ENCODE measurements around the gene GMPS.
"Not testable (repeated sequence)": the region's sequence is repeated elsewhere in the genome, so short reads cannot be mapped to it uniquely, and the experiment has no call there.

Gene GMPS

GRCh38 chr3:155854141-155854940 lies 16.1 kb upstream of the GMPS start, which contains the start of gene SLC33A1:
Gene SLC33A1 (minus strand): TSS chr3:155854427. CDS start chr3:155853997, 430 bp downstream.
- H3K4me1 ChIP-seq (ENCODE audit: control insufficient read depth, insufficient read depth, low read length, unreplicated experiment): no peaks in the 10 kb centered on the region
- H3K27ac ChIP-seq (ENCODE audit: low read depth, low read length): peak within 1 kb of the TSS; percentile 91
- peaks cover 44% of the 10 kb centered on the region for H3K79me2 ChIP-seq (ENCODE audit: control insufficient read depth, insufficient read depth, low read length, unreplicated experiment)

GRCh38 chr3:155859859-155860258 lies 10.6 kb upstream of the GMPS start:
- Histone ChIP-seq H2AFZ (ENCODE audit: low read length, unreplicated experiment) (peak overlapping the region; percentile 14), H3K27me3 (ENCODE audit: insufficient read depth, low read length) (no peaks in the 10 kb centered on the region), H3K36me3 (ENCODE audit: insufficient read depth, low read length) (no peaks in the 10 kb centered on the region), H3K79me2 (ENCODE audit: control insufficient read depth, insufficient read depth, low read length, unreplicated experiment) (peaks cover 3% of the 10 kb centered on the region), H3K4me1 (ENCODE audit: control insufficient read depth, insufficient read depth, low read length, unreplicated experiment) (peaks cover 6% of the 10 kb centered on the region), H3K4me3 (ENCODE audit: low read depth, low read length) (0 out of 2 replicates have a peak overlapping the region, but pooled peaks have one; percentile 20), H3K27ac (ENCODE audit: low read depth, low read length) (no peak overlapping the region)

More at GRCh38 chr3:155854141-155854940, 16.1 kb upstream of the GMPS start, which contains the start of gene SLC33A1:
- peak within 1 kb of the TSS; percentile 96 for H3K4me3 ChIP-seq (ENCODE audit: low read depth, low read length)
- H2AFZ ChIP-seq (ENCODE audit: low read length, unreplicated experiment): peak within 1 kb of the TSS; percentile 91
- no peaks in the 10 kb centered on the region for H3K27me3 ChIP-seq (ENCODE audit: insufficient read depth, low read length)
- no peaks in the 10 kb centered on the region for H3K36me3 ChIP-seq (ENCODE audit: insufficient read depth, low read length)

- H3K4me1 ChIP-seq (ENCODE audit: control insufficient read depth, insufficient read depth, low read length, unreplicated experiment); H2AFZ ChIP-seq (ENCODE audit: low read length, unreplicated experiment); H3K27ac ChIP-seq (ENCODE audit: low read depth, low read length); H3K79me2 ChIP-seq (ENCODE audit: control insufficient read depth, insufficient read depth, low read length, unreplicated experiment); H3K27me3 ChIP-seq (ENCODE audit: insufficient read depth, low read length); H3K36me3 ChIP-seq (ENCODE audit: insufficient read depth, low read length); H3K4me3 ChIP-seq (ENCODE audit: low read depth, low read length): not testable (repeated sequence)
Observed at GRCh38 chr3:155860424-155860823, 10.0 kb upstream of the GMPS start.

- Histone ChIP-seq H3K27me3 (ENCODE audit: insufficient read depth, low read length) (no peaks in the 10 kb centered on the region), H3K27ac (ENCODE audit: low read depth, low read length) (no peak overlapping the region), H3K79me2 (ENCODE audit: control insufficient read depth, insufficient read depth, low read length, unreplicated experiment) (no peaks in the 10 kb centered on the region), H3K4me3 (ENCODE audit: low read depth, low read length) (no peak overlapping the region), H2AFZ (ENCODE audit: low read length, unreplicated experiment) (peak overlapping the region; percentile 45), H3K36me3 (ENCODE audit: insufficient read depth, low read length) (no peaks in the 10 kb centered on the region), H3K4me1 (ENCODE audit: control insufficient read depth, insufficient read depth, low read length, unreplicated experiment) (peaks cover 6% of the 10 kb centered on the region)
Observed at GRCh38 chr3:155861476-155862183, 8.8 kb upstream of the GMPS start.

- not testable (repeated sequence) for H3K27ac ChIP-seq (ENCODE audit: low read depth, low read length); H3K36me3 ChIP-seq (ENCODE audit: insufficient read depth, low read length); H3K4me1 ChIP-seq (ENCODE audit: control insufficient read depth, insufficient read depth, low read length, unreplicated experiment); H3K27me3 ChIP-seq (ENCODE audit: insufficient read depth, low read length); H2AFZ ChIP-seq (ENCODE audit: low read length, unreplicated experiment); H3K79me2 ChIP-seq (ENCODE audit: control insufficient read depth, insufficient read depth, low read length, unreplicated experiment); H3K4me3 ChIP-seq (ENCODE audit: low read depth, low read length)
Observed at GRCh38 chr3:155862290-155862982, 8.0 kb upstream of the GMPS start.

GRCh38 chr3:155863072-155863784 lies 7.2 kb upstream of the GMPS start:
- H3K4me1 ChIP-seq (ENCODE audit: control insufficient read depth, insufficient read depth, low read length, unreplicated experiment): peaks cover 6% of the 10 kb centered on the region
- H3K79me2 ChIP-seq (ENCODE audit: control insufficient read depth, insufficient read depth, low read length, unreplicated experiment): no peaks in the 10 kb centered on the region
- H3K4me3 ChIP-seq (ENCODE audit: low read depth, low read length): no peak overlapping the region
- no peak overlapping the region for H3K27ac ChIP-seq (ENCODE audit: low read depth, low read length)
- no peaks in the 10 kb centered on the region for H3K36me3 ChIP-seq (ENCODE audit: insufficient read depth, low read length)
- H3K27me3 ChIP-seq (ENCODE audit: insufficient read depth, low read length): no peaks in the 10 kb centered on the region
- no peak overlapping the region for H2AFZ ChIP-seq (ENCODE audit: low read length, unreplicated experiment)

GRCh38 chr3:155869691-155870090 lies 759 bp upstream of the GMPS start:
- Histone ChIP-seq H3K27ac (ENCODE audit: low read depth, low read length) (peak overlapping the region; percentile 59), H3K4me1 (ENCODE audit: control insufficient read depth, insufficient read depth, low read length, unreplicated experiment) (peaks cover 14% of the 10 kb centered on the region), H3K79me2 (ENCODE audit: control insufficient read depth, insufficient read depth, low read length, unreplicated experiment) (peaks cover 40% of the 10 kb centered on the region), H3K27me3 (ENCODE audit: insufficient read depth, low read length) (no peaks in the 10 kb centered on the region), H3K36me3 (ENCODE audit: insufficient read depth, low read length) (no peaks in the 10 kb centered on the region), H2AFZ (ENCODE audit: low read length, unreplicated experiment) (peak overlapping the region; percentile 97), H3K4me3 (ENCODE audit: low read depth, low read length) (peak overlapping the region; percentile 77)

GRCh38 chr3:155870945-155871745 lies 695 bp downstream of the GMPS start:
- Histone ChIP-seq H3K4me3 (ENCODE audit: low read depth, low read length) (peak overlapping the region; percentile 84), H3K79me2 (ENCODE audit: control insufficient read depth, insufficient read depth, low read length, unreplicated experiment) (peaks cover 55% of the 10 kb centered on the region), H3K4me1 (ENCODE audit: control insufficient read depth, insufficient read depth, low read length, unreplicated experiment) (peaks cover 19% of the 10 kb centered on the region), H3K36me3 (ENCODE audit: insufficient read depth, low read length) (no peaks in the 10 kb centered on the region), H3K27me3 (ENCODE audit: insufficient read depth, low read length) (no peaks in the 10 kb centered on the region), H2AFZ (ENCODE audit: low read length, unreplicated experiment) (peak overlapping the region; percentile 93), H3K27ac (ENCODE audit: low read depth, low read length) (peak overlapping the region; percentile 72)

- Histone ChIP-seq H3K27me3 (ENCODE audit: insufficient read depth, low read length) (no peaks in the 10 kb centered on the region), H3K4me3 (ENCODE audit: low read depth, low read length) (peak overlapping the region; percentile 84), H3K27ac (ENCODE audit: low read depth, low read length) (peak overlapping the region; percentile 72), H3K36me3 (ENCODE audit: insufficient read depth, low read length) (no peaks in the 10 kb centered on the region), H3K4me1 (ENCODE audit: control insufficient read depth, insufficient read depth, low read length, unreplicated experiment) (peaks cover 19% of the 10 kb centered on the region), H2AFZ (ENCODE audit: low read length, unreplicated experiment) (peak overlapping the region; percentile 93), H3K79me2 (ENCODE audit: control insufficient read depth, insufficient read depth, low read length, unreplicated experiment) (peaks cover 61% of the 10 kb centered on the region)
Observed at GRCh38 chr3:155871746-155872158, 1.3 kb downstream of the GMPS start.

Data from ACC112 (cell line).